Measurements from ENCODE around the gene CRYBG1. TPM values are rescaled to one million over a fixed set of nuclear protein-coding genes. Genes with fewer than 3 reads are reported as not detected.
"Not testable (repeated sequence)": the region's sequence is repeated elsewhere in the genome, so short reads cannot be mapped to it uniquely, and the experiment has no call there.

The CRYBG1 gene
- total RNA-seq, 1 donor from 2014 or later = 29.1 TPM

- intact Hi-C loops (cut with micrococcal nuclease) = no loop called here
Measured at GRCh38 chr6:106546261-106546690, 185.8 kb downstream of the CRYBG1 start.

- intact Hi-C loops (cut with micrococcal nuclease) = no loop called here
Measured at GRCh38 chr6:106546691-106547414, 186.3 kb downstream of the CRYBG1 start.

GRCh38 chr6:106547601-106548453, 187.3 kb downstream of the CRYBG1 start:
- intact Hi-C loops (cut with micrococcal nuclease) = no loop called here

- intact Hi-C loops (cut with micrococcal nuclease) = not testable (repeated sequence)
Measured at GRCh38 chr6:106548926-106549455, 188.5 kb downstream of the CRYBG1 start.

- intact Hi-C loops (cut with micrococcal nuclease) = no loop called here
Measured at GRCh38 chr6:106549521-106549920, 189.0 kb downstream of the CRYBG1 start.

- intact Hi-C loops (cut with micrococcal nuclease) = no loop called here
Measured at GRCh38 chr6:106551155-106551554, 190.6 kb downstream of the CRYBG1 start.

GRCh38 chr6:106553440-106553839, 192.9 kb downstream of the CRYBG1 start:
- intact Hi-C loops (cut with micrococcal nuclease) = no loop called here

- intact Hi-C loops (cut with micrococcal nuclease) = loop anchor here (2.0 kb wide), 2 partner anchors 45 to 109 kb away; no protein-coding TSS in a partner anchor
Measured at GRCh38 chr6:106555767-106556166, 195.2 kb downstream of the CRYBG1 start.

- intact Hi-C loops (cut with micrococcal nuclease) = loop anchor here (2.0 kb wide), 2 partner anchors 46 to 110 kb away; no protein-coding TSS in a partner anchor
Measured at GRCh38 chr6:106556368-106556960, 195.9 kb downstream of the CRYBG1 start.

GRCh38 chr6:106557837-106558236, 197.3 kb downstream of the CRYBG1 start:
- intact Hi-C loops (cut with micrococcal nuclease) = loop anchor here (2.0 kb wide), 2 partner anchors 47 to 111 kb away; no protein-coding TSS in a partner anchor

GRCh38 chr6:106558364-106558763, 197.8 kb downstream of the CRYBG1 start:
- intact Hi-C loops (cut with micrococcal nuclease) = no loop called here

- intact Hi-C loops (cut with micrococcal nuclease) = not testable (repeated sequence)
Measured at GRCh38 chr6:106559659-106560058, 199.1 kb downstream of the CRYBG1 start.

- intact Hi-C loops (cut with micrococcal nuclease) = no loop called here
Measured at GRCh38 chr6:106560996-106561685, 200.6 kb downstream of the CRYBG1 start.

GRCh38 chr6:106561686-106562405, 201.3 kb downstream of the CRYBG1 start:
- intact Hi-C loops (cut with micrococcal nuclease) = no loop called here

GRCh38 chr6:106563614-106564013, 203.1 kb downstream of the CRYBG1 start:
- intact Hi-C loops (cut with micrococcal nuclease) = no loop called here

GRCh38 chr6:106564476-106564875, 204.0 kb downstream of the CRYBG1 start:
- intact Hi-C loops (cut with micrococcal nuclease) = no loop called here

GRCh38 chr6:106568530-106568929, 208.0 kb downstream of the CRYBG1 start:
- intact Hi-C loops (cut with micrococcal nuclease) = no loop called here

GRCh38 chr6:106569428-106569827, 208.9 kb downstream of the CRYBG1 start:
- intact Hi-C loops (cut with micrococcal nuclease) = no loop called here

- intact Hi-C loops (cut with micrococcal nuclease) = no loop called here
Measured at GRCh38 chr6:106572436-106572835, 211.9 kb downstream of the CRYBG1 start.

GRCh38 chr6:106572875-106573585, 212.5 kb downstream of the CRYBG1 start:
- intact Hi-C loops (cut with micrococcal nuclease) = no loop called here

Data from T-helper 2 cell treated with Interferon-gamma antibody and Interleukin-4, amounts not matched to agents 100 ng/mL and 5 ng/mL, for 36 hours (primary cell).